GM23338 (cell line): ENCODE measurements around the gene MEGF10. TPM values are rescaled to one million over a fixed set of nuclear protein-coding genes. Genes with fewer than 3 reads are reported as not detected.

Source experiments
- ATAC-seq: fragments of 200-7000 bp; cut with Tn5 transposase; 3 replicates; pipeline ENCODE4 v1.9.1; 2020
- DNase-seq: peaks from one replicate; pipeline ENCODE4 v3.0.0-alpha.2; 2015; ENCODE audit warnings: low spot score
- H2AFZ ChIP-seq: fragments of 200-600 bp; sonication (generic); 2 replicates; pipeline ENCODE4 v1.8.0; 2016; ENCODE audit warnings: antibody characterized with exemption, mild to moderate bottlenecking, moderate library complexity
- H3F3A ChIP-seq: fragments of 200-600 bp; sonication (generic); replicated peaks from 2 replicates; pipeline ENCODE4 v1.8.0; 2017; ENCODE audit warnings: antibody characterized with exemption, mixed run types, low read depth
- H3K27ac ChIP-seq: fragments of 200-600 bp; sonication (generic); 2 replicates; pipeline ENCODE4 v1.6.1; 2016; ENCODE audit warnings: low read depth
- H3K27me3 ChIP-seq: fragments of 200-600 bp; sonication (generic); 2 replicates; pipeline ENCODE4 v1.8.0; 2016; ENCODE audit warnings: mild to moderate bottlenecking, mixed run types, moderate library complexity; ENCODE audit not compliant: insufficient read depth
- H3K36me3 ChIP-seq: fragments of 200-600 bp; sonication (generic); 2 replicates; pipeline ENCODE4 v1.8.0; 2016; ENCODE audit warnings: mild to moderate bottlenecking; ENCODE audit not compliant: insufficient read depth
- H3K4me1 ChIP-seq: fragments of 200-600 bp; sonication (generic); 2 replicates; pipeline ENCODE4 v1.8.0; 2016; ENCODE audit warnings: mild to moderate bottlenecking, moderate library complexity; ENCODE audit not compliant: insufficient read depth
- H3K4me2 ChIP-seq: fragments of 200-600 bp; sonication (generic); 2 replicates; pipeline ENCODE4 v1.7.1; 2017; ENCODE audit warnings: mixed run types
- H3K4me3 ChIP-seq: fragments of 200-600 bp; sonication (generic); 2 replicates; pipeline ENCODE4 v1.6.1; 2016; ENCODE audit warnings: mixed run types
- H3K79me2 ChIP-seq: fragments of 200-600 bp; sonication (generic); replicated peaks from 2 replicates; pipeline ENCODE4 v1.8.0; 2017; ENCODE audit warnings: mild to moderate bottlenecking; ENCODE audit not compliant: insufficient read depth
- H3K9me2 ChIP-seq: fragments of 200-600 bp; sonication (generic); 2 replicates; pipeline ENCODE4 v1.8.0; 2017; ENCODE audit not compliant: insufficient read depth
- H4K20me1 ChIP-seq: fragments of 200-600 bp; sonication (generic); replicated peaks from 2 replicates; pipeline ENCODE4 v1.8.0; 2017; ENCODE audit warnings: mild to moderate bottlenecking; ENCODE audit not compliant: insufficient read depth
- H3K27ac Mint-ChIP-seq: 2 replicates; pipeline ENCODE4 v1.8.0; 2020; ENCODE audit warnings: inconsistent platforms, mild to moderate bottlenecking, moderate library complexity, mixed read lengths
- H3K27me3 Mint-ChIP-seq: 3 replicates; pipeline ENCODE4 v1.8.0; 2022; ENCODE audit warnings: low read depth, mild to moderate bottlenecking, moderate library complexity, mixed read lengths, inconsistent platforms; ENCODE audit not compliant: insufficient read depth, poor library complexity
- H3K36me3 Mint-ChIP-seq: 3 replicates; pipeline ENCODE4 v1.8.0; 2021; ENCODE audit warnings: low read depth, mild to moderate bottlenecking, inconsistent platforms, moderate library complexity, mixed read lengths
- H3K4me1 Mint-ChIP-seq: 3 replicates; pipeline ENCODE4 v1.8.0; 2020; ENCODE audit warnings: mild to moderate bottlenecking, inconsistent platforms, mixed read lengths
- H3K4me3 Mint-ChIP-seq: 3 replicates; pipeline ENCODE4 v1.8.0; 2021; ENCODE audit warnings: moderate library complexity, mild to moderate bottlenecking, inconsistent platforms, mixed read lengths
- H3K9me3 Mint-ChIP-seq: 3 replicates; pipeline ENCODE4 v1.8.0; 2020; ENCODE audit warnings: moderate library complexity, mild to moderate bottlenecking, inconsistent platforms, mixed read lengths
- CREB1 ChIP-seq: fragments of 250-450 bp; sonication (Bioruptor Pico); IDR thresholded peaks from 2 replicates; pipeline ENCODE4 v1.5.0; 2020; ENCODE audit warnings: low read depth, mild to moderate bottlenecking, moderate library complexity
- EZH2 ChIP-seq: fragments of 200-600 bp; sonication (generic); IDR thresholded peaks from one replicate; pipeline ENCODE4 v1.8.0; 2017; ENCODE audit warnings: antibody characterized with exemption, mild to moderate bottlenecking, low read depth; ENCODE audit not compliant: unreplicated experiment
- EZH2phosphoT487 ChIP-seq: fragments of 200-600 bp; sonication (generic); IDR thresholded peaks from one replicate; pipeline ENCODE4 v1.8.1; 2018; ENCODE audit warnings: antibody characterized with exemption; ENCODE audit not compliant: unreplicated experiment
- JUNB ChIP-seq: IDR thresholded peaks from one replicate; pipeline ENCODE4 v1.6.1; 2016; ENCODE audit warnings: antibody characterized with exemption; ENCODE audit not compliant: unreplicated experiment
- NANOG ChIP-seq: IDR thresholded peaks from 2 replicates; pipeline ENCODE4 v1.6.1; 2016; ENCODE audit warnings: antibody characterized with exemption, borderline replicate concordance
- POLR2AphosphoS5 ChIP-seq: IDR thresholded peaks from 2 replicates; pipeline ENCODE4 v1.6.1; 2016; ENCODE audit warnings: antibody characterized with exemption, low read depth
- REST ChIP-seq: IDR thresholded peaks from one replicate; pipeline ENCODE4 v1.6.1; 2018; ENCODE audit warnings: antibody characterized with exemption; ENCODE audit not compliant: unreplicated experiment
- STAT1 ChIP-seq: IDR thresholded peaks from one replicate; pipeline ENCODE4 v1.6.1; 2016; ENCODE audit warnings: antibody characterized with exemption; ENCODE audit not compliant: unreplicated experiment
- ZNF114 ChIP-seq: fragments of 250-450 bp; sonication (Bioruptor Pico); IDR thresholded peaks from 2 replicates; pipeline ENCODE4 v1.5.0; 2020; ENCODE audit warnings: mild to moderate bottlenecking, moderate library complexity
- ZNF331 ChIP-seq: fragments of 250-450 bp; sonication (Bioruptor Pico); IDR thresholded peaks from 2 replicates; pipeline ENCODE4 v1.5.0; 2020; ENCODE audit warnings: low read depth, mild to moderate bottlenecking, moderate library complexity
- polyA plus RNA-seq: library from polyadenylated mRNA; unstranded; fragments of >200 nt; fragmentation: Nextera tagmentation; extraction: Ambion mirVana; gene quantifications from 2 replicates; pipeline ENCODE4 v1.2.1, GENCODE V29; 2016
- total RNA-seq: library from RNA; depleted of rRNA; stranded (reverse); fragments of >200 nt; shearing (Covaris generic); gene quantifications from 2 replicates; pipeline ENCODE4 v1.2.3, GENCODE V29; 2014
- TF ChIP-seq, protein P1 (sequence below), 2 experiments: fragments of 200-600 bp in 1 of 2; sonication (generic) in 1 of 2; conservative IDR thresholded peaks; 2 replicates each; pipeline versions ENCODE4 v1.5.1 to v1.6.1; 2016 to 2017; ENCODE audit warnings: antibody characterized with exemption in 2 of 2, low read depth in 2 of 2, mild to moderate bottlenecking in 2 of 2, moderate library complexity in 1 of 2
- TF ChIP-seq, protein P2 (sequence below): IDR thresholded peaks from 2 replicates; pipeline ENCODE4 v1.6.1; 2016; ENCODE audit warnings: antibody characterized with exemption
- TF ChIP-seq, protein P3 (sequence below): fragments of 250-450 bp; sonication (Bioruptor Pico); IDR thresholded peaks from 2 replicates; pipeline ENCODE4 v1.5.0; 2020; ENCODE audit warnings: mild to moderate bottlenecking, moderate library complexity

Gene MEGF10
- total and polyA plus RNA-seq, 2 experiments from 2014 or later = 4.5 to 28.3 TPM

DNA sequence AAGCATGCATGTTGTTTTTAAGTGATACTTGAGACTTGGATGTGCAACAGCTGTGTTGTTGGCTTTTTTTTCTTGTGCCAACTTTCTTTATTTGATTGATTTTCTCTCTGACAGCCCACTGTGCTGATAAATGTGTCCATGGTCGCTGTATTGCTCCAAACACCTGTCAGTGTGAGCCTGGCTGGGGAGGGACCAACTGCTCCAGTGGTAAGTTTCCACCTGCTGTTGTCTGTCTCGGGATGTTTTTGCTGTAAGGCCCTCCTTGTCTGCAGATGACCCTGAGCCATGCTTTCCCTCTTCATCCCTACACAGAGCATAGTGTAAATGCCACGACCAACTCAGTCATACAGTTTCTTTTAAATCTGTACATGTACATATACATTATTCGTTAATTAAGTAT is 79.2 kb downstream of the MEGF10 start:
- Histone ChIP-seq H3K27ac (no peak overlapping the region), H3K36me3 (no peaks in the 10 kb centered on the region), H3K79me2 (no peaks in the 10 kb centered on the region), H2AFZ (no peak overlapping the region), H3K4me3 (no peak overlapping the region), H4K20me1 (no peaks in the 10 kb centered on the region), H3K27me3 (no peaks in the 10 kb centered on the region), H3K4me2 (no peak overlapping the region), H3F3A (no peaks in the 10 kb centered on the region), H3K9me2 (no peaks in the 10 kb centered on the region), H3K4me1 (peaks cover 15% of the 10 kb centered on the region; the same call in 1 of the 2 replicates)
- H3K36me3 Mint-ChIP-seq = peaks cover 15% of the 10 kb centered on the region; the same call in 2 of the 3 replicates
- DNase-seq = no peak
- ATAC-seq = no peak; the same call in 2 of the 3 replicates
- peaks cover 17% of the 10 kb centered on the region for H3K4me1 Mint-ChIP-seq
- H3K27me3 Mint-ChIP-seq = peaks cover 3% of the 10 kb centered on the region
- no peak overlapping the region for H3K4me3 Mint-ChIP-seq
- peaks cover 5% of the 10 kb centered on the region; the same call in 1 of the 3 replicates for H3K9me3 Mint-ChIP-seq
- TF ChIP-seq CREB1 (CRISPR knock-in tag) = no peak
- TF ChIP-seq, protein P1, sequence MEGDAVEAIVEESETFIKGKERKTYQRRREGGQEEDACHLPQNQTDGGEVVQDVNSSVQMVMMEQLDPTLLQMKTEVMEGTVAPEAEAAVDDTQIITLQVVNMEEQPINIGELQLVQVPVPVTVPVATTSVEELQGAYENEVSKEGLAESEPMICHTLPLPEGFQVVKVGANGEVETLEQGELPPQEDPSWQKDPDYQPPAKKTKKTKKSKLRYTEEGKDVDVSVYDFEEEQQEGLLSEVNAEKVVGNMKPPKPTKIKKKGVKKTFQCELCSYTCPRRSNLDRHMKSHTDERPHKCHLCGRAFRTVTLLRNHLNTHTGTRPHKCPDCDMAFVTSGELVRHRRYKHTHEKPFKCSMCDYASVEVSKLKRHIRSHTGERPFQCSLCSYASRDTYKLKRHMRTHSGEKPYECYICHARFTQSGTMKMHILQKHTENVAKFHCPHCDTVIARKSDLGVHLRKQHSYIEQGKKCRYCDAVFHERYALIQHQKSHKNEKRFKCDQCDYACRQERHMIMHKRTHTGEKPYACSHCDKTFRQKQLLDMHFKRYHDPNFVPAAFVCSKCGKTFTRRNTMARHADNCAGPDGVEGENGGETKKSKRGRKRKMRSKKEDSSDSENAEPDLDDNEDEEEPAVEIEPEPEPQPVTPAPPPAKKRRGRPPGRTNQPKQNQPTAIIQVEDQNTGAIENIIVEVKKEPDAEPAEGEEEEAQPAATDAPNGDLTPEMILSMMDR (conservative IDR thresholded peaks at IDR 0.05; ENCODE audit: low read depth in 2 of 2) = no peak
- no peak for TF ChIP-seq ZNF114 (CRISPR knock-in tag)
- TF ChIP-seq EZH2 = no peak
- TF ChIP-seq, protein P2, sequence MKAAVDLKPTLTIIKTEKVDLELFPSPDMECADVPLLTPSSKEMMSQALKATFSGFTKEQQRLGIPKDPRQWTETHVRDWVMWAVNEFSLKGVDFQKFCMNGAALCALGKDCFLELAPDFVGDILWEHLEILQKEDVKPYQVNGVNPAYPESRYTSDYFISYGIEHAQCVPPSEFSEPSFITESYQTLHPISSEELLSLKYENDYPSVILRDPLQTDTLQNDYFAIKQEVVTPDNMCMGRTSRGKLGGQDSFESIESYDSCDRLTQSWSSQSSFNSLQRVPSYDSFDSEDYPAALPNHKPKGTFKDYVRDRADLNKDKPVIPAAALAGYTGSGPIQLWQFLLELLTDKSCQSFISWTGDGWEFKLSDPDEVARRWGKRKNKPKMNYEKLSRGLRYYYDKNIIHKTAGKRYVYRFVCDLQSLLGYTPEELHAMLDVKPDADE = no peak
- TF ChIP-seq EZH2phosphoT487 = no peak
- no peak for TF ChIP-seq POLR2AphosphoS5
- no peak for TF ChIP-seq NANOG
- no peak for TF ChIP-seq JUNB
- TF ChIP-seq, protein P3, sequence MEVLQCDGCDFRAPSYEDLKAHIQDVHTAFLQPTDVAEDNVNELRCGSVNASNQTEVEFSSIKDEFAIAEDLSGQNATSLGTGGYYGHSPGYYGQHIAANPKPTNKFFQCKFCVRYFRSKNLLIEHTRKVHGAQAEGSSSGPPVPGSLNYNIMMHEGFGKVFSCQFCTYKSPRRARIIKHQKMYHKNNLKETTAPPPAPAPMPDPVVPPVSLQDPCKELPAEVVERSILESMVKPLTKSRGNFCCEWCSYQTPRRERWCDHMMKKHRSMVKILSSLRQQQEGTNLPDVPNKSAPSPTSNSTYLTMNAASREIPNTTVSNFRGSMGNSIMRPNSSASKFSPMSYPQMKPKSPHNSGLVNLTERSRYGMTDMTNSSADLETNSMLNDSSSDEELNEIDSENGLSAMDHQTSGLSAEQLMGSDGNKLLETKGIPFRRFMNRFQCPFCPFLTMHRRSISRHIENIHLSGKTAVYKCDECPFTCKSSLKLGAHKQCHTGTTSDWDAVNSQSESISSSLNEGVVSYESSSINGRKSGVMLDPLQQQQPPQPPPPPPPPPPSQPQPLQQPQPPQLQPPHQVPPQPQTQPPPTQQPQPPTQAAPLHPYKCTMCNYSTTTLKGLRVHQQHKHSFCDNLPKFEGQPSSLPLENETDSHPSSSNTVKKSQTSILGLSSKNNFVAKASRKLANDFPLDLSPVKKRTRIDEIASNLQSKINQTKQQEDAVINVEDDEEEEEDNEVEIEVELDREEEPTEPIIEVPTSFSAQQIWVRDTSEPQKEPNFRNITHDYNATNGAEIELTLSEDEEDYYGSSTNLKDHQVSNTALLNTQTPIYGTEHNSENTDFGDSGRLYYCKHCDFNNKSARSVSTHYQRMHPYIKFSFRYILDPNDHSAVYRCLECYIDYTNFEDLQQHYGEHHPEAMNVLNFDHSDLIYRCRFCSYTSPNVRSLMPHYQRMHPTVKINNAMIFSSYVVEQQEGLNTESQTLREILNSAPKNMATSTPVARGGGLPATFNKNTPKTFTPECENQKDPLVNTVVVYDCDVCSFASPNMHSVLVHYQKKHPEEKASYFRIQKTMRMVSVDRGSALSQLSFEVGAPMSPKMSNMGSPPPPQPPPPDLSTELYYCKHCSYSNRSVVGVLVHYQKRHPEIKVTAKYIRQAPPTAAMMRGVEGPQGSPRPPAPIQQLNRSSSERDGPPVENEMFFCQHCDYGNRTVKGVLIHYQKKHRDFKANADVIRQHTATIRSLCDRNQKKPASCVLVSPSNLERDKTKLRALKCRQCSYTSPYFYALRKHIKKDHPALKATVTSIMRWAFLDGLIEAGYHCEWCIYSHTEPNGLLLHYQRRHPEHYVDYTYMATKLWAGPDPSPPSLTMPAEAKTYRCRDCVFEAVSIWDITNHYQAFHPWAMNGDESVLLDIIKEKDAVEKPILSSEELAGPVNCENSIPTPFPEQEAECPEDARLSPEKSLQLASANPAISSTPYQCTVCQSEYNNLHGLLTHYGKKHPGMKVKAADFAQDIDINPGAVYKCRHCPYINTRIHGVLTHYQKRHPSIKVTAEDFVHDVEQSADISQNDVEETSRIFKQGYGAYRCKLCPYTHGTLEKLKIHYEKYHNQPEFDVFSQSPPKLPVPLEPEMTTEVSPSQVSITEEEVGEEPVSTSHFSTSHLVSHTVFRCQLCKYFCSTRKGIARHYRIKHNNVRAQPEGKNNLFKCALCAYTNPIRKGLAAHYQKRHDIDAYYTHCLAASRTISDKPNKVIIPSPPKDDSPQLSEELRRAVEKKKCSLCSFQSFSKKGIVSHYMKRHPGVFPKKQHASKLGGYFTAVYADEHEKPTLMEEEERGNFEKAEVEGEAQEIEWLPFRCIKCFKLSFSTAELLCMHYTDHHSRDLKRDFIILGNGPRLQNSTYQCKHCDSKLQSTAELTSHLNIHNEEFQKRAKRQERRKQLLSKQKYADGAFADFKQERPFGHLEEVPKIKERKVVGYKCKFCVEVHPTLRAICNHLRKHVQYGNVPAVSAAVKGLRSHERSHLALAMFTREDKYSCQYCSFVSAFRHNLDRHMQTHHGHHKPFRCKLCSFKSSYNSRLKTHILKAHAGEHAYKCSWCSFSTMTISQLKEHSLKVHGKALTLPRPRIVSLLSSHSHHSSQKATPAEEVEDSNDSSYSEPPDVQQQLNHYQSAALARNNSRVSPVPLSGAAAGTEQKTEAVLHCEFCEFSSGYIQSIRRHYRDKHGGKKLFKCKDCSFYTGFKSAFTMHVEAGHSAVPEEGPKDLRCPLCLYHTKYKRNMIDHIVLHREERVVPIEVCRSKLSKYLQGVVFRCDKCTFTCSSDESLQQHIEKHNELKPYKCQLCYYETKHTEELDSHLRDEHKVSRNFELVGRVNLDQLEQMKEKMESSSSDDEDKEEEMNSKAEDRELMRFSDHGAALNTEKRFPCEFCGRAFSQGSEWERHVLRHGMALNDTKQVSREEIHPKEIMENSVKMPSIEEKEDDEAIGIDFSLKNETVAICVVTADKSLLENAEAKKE = no peak
- no peak for TF ChIP-seq STAT1
- TF ChIP-seq ZNF331 = no peak
- TF ChIP-seq REST = no peak
- no peak overlapping the region for H3K27ac Mint-ChIP-seq
